GM20431 (cell line): ENCODE measurements around the gene KRCC1.

Experiments
- in situ Hi-C: fragments of 300-500 bp; cut with MseI, MboI; formaldehyde crosslinking; loops from one replicate; pipeline ENCODE4 v1.15.0; 2020; ENCODE audit warnings: low sequenced_read_pairs; ENCODE audit not compliant: unreplicated experiment

Gene KRCC1

DNA sequence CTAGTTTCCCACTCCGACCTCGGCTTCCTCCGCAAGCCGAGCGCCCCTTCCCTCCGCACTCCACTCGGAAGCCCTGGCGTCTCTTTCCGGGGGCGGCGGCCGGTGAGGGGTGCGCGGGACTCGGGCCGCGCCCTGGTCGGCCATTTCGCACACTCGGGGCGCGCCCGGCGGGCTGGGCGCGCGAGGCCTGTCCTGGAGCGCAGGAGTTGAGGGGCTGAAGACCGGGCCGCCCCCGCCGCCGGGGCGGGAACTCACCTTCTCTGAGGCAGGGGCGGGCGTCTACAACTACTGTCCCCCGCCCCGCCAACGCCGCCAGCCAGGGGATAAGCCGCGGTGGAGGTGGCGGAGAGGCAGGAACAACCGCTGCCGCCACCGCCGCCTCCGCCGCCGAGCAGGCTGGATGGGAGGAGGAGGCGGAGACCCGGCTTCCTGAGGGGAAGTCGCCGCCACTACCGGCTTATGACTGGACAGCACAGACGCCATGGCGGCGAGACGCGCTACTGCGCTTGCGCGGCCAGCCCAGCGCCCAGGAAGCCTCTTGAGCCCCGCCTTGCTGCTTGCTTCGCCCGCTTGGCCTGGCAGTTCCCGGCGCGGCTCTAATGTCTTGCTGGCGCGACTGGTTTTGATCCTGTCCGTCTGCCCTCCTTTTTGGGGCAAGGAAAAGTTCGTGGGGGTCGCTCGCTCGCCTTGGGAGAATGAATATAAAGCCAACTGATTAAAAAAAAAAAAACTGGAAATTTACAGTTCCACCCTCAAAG, at the start of gene KRCC1:
Gene KRCC1 (minus strand): TSS at position 413 of the 758 bp plus-strand sequence. CDS start 27,220 bp downstream, outside the sequence.
- in situ Hi-C loops = no loop called here

DNA sequence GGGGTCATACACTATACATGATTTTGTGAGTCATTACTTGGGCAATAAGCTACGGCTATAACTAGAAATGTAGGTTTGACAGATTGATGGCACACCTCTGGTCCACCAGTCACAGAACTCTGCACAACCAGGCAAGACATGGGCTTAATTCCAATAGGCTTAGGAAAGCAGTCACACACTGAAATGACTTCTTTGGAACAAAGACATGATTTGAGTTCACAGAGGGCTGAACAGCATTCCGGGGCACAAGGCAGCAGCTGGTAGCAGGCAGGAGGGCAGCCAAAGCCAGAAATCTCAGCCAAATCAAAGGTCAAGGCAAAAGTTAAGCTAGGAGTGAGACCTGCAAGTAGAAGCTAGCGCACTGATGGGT, 44.9 kb upstream of the KRCC1 start:
- in situ Hi-C loops = no loop called here

DNA sequence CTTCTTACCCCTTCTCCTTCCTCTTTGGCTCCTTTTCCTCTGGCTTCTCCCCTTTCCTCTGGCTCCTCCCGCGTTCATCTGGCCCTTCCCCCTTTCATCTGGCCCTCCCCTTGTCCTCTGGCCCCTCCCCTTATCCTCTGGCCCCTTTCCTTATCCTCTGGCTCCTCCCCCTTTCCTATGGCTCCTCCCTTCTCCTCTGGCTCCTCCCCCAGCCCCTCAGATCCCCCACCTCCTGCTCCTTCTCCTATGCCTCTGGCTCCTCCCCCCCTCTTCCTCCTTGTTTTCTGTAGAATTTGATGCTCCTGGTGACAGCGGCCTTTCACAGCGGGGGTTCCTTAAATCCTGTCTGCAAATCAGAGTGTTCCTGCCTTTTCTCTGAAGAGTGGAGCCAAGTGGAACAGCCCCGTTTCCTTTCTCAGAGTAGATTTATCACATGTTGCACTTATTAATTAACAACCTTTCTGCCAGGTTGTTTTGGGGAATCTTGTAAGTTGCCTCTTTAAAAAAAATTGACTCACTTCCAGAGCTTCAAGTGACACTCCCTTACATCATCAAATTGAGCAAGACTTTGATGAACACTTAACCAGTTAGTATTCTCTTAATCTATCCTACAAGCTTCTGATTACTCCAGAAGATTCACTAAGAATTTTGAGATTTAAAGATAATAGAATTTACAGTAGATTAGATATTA, 44.4 kb upstream of the KRCC1 start:
- in situ Hi-C loops = no loop called here

DNA sequence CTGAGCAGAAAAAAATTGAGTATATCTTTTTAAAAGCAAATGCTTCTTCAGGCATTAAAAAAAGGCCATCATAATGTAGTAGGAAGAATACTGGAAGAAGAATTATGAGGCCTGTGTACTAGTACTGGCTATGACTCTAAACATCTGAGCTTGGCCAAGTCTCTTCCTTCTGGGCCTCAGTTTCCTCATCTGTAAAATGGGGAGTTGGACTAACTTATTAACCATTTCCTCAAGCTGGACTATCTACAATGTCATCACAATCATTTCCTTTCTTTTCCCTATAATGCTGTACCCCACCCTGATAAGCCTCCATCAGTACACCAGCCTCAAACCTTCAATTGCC, 42.9 kb upstream of the KRCC1 start:
- in situ Hi-C loops = no loop called here

DNA sequence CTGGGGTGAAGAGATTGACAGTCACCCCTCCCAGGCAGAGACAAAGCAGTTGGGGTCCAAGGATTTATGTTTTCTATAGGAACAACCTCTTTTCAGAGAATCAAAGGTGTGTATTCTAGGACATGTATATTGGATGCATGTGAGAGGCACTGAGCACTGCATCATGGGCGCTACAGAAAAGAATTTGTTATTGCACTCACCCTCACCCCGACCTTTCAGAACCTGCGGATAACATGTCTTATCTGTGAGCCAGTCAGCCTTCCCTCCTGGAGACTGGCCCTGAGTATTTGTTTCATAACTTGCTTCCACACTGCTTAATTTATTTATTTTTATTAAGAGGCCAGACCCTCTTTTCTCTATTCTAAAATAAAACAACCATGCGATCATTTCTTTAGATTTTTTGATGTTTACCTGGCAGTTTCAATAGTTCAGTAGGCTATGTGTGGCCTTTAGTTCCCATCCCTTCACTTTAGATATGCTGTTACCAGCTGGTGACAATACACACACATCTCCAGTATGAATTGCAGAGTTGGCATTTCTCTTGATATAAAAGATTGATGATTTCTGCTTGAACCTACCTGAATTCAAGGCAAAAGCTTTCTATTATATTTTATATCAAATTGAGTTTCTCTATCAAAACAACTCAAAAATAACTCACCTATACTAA, 42.4 kb upstream of the KRCC1 start:
- in situ Hi-C loops = no loop called here

DNA sequence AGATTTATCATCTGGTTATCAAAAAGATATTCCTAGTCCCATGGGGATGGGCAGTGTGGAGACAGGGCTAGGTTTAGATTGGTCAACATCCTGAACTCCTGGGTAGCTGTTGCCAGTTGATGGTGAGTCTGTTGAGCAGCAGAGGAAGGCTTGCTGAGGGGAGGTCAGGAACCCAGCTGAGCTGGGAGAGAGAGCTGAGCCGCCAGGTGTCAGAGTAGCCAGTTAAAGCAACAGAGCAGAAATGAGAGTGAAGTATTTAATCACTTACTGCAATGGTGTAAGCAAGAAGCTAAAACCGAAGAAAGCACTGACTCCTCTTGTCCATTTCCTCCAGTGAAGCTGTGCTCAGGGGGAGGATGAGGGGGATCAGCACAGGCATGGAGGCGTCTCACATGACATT, 41.6 kb upstream of the KRCC1 start:
- in situ Hi-C loops = no loop called here

DNA sequence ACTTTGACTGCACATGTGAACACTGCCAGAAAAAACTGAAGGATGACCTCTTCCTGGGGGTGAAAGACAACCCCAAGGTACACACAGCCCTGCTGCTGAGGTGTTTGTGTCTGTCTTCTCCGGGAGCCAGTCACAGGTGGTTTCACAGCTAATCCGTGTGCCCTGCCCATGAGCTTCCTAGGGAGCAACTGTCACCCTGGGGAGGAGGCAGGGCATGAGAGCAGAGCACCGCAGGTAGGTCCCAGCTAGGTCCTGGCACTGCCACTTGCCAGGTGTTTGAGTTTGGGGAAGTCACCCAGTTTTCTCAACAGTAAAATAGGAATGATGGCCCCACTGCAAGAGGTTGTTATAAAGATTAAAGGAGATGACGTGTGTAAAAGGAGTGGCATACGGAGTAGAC, 41.1 kb upstream of the KRCC1 start:
- in situ Hi-C loops = no loop called here

DNA sequence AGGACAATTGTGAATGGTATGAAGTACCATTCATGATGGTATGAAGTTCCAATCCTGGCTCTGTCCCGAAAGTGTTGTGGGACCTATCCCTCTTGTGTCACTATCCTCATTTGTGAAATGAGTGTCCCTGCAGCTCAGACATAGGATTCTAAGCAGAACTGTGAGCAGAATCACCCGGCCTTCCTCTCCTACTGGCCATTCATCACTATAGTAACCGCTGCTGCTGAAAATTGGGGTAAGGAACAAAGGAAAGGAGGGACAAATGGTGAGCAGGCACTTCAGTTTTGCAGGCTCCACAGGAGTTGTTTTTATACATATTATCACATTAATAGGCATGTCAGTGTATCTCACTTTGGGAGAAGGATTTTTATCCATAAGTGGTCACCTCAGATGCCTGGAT, 39.4 kb upstream of the KRCC1 start:
- in situ Hi-C loops = no loop called here

DNA sequence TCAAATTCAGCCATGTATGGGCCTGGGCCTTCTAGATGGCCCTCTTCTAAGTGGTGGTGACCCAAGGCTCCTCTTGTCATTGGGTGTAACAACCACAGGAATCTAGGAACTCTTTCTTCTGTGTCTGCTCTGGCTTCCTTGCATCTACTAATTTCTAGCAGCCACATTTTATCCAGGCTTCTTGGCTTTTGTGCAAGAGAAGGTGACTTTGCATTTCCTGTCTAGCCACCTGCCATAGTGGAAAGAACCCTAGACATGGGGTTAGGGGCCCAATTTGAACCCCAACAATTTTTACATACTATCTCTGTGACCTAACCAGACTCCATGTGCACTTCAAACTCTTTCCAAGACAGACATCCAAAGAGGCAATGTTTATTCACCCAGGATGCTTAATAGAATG, 37.2 kb upstream of the KRCC1 start:
- in situ Hi-C loops = no loop called here

DNA sequence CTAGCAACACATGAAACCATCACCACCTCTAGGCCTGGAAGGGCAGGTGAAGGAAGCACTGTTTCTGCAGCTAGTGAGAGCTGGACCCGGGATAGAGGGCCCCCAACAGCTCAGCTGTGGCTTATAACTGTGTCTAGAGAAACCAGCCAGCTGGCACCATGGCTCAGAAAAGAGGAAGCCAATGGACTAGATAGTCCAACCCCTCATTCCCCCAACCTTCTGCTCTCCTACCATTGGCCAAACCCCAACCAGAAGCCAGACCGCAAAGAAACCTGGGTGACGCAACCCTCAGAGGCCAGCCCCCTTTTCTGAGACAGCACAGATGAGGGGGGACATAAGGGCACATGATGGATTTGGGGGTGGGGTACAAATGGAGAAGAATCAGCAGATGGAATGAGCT, 36.4 kb upstream of the KRCC1 start:
- in situ Hi-C loops = no loop called here

DNA sequence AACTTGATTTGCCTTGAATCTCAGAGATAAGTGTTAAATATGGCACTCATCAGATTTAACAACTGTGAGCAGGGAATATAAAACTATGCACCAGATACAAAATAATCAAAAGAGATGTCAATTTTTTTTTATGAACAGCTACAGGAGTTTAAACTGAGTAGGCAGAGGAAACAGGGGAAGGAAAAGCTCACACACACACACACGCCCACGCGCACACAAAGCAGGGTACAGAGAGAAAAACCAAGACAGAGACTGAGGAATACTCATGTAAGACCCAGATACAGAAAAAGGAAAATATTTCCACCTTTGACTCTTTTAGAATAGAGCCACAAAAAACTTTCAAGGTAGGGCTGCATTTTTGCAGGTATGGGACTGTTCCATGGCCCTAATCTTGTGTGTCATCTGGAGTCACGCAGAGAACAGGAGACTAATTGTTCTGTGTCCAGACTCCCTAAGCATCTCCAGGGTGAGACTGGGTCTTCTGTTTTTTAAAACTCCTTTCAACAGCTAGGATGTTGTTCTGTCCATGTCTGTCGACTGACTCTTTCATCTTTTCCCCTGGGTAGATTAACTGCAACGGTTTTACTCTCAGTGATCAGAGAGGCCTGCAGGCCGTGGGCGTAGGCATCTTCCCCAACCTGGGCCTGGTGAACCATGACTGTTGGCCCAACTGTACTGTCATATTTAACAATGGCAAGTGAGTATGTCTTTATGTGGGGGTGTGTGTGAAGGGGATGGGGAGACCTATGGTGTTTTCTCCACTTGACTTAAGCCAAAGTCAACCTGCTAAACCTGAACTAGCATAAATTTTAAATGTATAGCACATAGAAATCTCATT, 35.1 kb upstream of the KRCC1 start:
- in situ Hi-C loops = no loop called here

DNA sequence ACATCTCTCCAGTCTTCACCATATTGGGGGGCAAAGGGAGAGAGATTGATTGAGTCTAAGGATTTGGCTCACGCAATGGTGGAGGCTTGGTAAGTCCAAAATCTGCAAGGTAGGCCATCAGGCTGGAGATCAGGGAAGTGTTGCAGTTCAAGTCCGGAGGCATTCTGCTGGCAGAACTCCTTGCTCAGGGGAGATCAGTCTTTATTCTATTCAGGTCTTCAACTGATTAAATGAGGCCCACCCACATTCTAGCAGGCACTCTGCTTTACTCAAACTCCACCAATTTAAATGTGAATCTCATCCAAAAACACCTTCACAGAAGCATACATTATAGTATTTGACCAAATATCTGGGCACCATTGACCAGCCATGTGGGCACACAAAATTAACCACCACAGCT, 33.4 kb upstream of the KRCC1 start:
- in situ Hi-C loops = no loop called here

DNA sequence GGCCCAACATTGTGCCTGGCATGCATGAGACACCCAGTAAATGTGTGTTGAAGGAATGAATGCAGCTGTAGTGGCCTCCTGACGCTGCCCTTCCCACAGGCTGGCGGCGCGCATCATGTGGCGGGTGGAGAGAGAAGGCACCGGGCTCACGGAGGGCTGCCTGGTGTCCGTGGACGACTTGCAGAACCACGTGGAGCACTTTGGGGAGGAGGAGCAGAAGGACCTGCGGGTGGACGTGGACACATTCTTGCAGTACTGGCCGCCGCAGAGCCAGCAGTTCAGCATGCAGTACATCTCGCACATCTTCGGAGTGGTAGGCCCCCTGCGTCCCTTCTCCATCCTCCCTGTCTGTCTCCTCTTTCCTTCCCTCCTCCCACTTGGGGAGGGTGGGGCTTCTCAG, 32.2 kb upstream of the KRCC1 start:
- in situ Hi-C loops = no loop called here

DNA sequence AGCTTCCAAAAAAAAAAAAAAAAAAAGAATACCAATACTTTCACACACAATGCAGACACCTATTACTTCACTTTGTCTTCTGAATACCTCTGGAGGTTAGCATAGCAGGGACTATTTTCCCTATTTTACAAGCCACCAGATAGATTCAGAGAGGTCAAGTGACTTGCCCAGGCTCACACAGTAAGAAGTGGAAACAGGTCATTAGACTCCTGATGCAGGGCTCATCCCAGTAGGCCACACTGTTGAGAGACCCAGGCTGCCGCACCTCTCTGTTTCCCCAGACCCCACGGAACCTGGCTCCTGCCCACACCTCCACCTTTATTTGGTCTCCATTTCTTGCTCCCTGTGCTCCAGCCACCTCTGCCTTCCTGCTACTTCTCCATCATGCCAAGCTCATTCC, 31.5 kb upstream of the KRCC1 start:
- in situ Hi-C loops = no loop called here

DNA sequence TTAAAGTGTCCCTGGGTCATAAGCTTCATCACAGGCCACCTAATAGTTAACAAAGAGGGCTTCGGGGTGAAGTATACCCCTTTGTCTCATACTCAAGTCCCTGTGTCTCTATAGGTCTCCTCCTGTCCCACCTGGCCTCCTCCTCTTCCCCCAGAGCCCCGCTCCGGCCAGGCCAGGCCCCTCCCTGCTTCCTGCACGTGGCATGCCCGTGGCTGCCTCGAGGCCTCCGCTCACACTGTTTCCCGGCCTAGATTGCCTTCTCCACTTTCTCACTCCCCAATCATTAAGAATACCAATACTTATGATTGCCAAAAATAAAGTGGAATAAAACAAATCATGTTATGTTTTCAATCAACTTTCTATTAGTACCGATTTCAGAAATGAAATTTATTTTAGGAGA, 30.8 kb upstream of the KRCC1 start:
- in situ Hi-C loops = no loop called here

DNA sequence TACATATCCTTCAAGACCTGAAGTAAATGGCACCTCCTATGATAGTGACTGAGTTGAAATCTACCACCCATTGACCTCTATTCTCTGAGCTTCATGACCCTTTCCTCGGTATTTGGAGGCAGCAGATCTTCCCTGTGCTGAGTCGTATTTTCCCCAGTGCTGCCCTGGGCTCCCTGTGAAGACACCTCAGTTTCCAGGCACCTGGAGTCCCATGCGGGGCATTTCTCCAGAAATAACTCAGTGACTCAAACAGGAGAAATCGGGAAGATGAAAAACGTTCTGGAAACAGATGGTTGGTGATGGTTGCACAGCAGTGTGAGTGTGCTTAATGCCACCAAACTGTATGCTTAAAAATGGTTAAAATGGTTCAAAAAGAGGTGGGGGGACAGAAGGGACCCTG, 30.0 kb upstream of the KRCC1 start:
- in situ Hi-C loops = no loop called here

DNA sequence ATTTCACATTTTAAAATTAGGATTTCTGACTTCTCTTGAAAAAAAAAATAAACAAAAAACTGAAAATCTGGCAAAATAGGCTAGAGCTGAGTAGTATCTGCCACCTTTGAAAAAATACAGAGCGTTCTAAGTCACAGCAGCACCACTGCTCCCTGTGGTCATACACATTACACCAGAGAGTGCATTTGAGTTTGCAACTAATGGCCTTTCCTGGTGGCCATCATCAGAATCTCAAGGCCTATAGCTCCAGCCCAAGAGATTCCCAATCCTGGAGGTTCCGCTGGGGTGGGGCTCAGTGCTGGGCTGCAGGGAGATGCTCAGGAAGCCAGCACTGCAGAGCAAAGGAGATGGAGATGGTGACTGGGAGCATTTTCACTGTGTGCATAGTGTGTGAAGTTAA, 29.5 kb upstream of the KRCC1 start:
- in situ Hi-C loops = no loop called here

DNA sequence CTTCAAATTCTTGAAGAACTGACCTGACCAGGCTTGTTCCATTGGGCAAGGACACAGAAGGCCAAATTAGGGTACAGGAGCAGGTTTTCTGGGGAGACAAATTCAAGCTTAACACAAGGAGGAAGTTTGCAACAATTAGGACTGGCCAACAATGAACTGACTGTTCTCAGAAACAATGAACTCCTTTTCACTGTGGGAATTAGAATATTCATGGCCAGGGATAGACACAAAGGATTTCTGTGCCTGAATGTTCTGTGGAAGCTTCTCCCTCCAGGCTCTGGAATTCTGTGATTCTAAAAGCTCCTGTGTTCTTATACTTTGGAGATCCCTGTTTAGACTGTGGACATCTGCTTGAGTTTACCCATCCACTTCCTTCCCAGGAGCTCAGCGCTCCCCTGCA, 27.2 kb upstream of the KRCC1 start:
- in situ Hi-C loops = no loop called here

DNA sequence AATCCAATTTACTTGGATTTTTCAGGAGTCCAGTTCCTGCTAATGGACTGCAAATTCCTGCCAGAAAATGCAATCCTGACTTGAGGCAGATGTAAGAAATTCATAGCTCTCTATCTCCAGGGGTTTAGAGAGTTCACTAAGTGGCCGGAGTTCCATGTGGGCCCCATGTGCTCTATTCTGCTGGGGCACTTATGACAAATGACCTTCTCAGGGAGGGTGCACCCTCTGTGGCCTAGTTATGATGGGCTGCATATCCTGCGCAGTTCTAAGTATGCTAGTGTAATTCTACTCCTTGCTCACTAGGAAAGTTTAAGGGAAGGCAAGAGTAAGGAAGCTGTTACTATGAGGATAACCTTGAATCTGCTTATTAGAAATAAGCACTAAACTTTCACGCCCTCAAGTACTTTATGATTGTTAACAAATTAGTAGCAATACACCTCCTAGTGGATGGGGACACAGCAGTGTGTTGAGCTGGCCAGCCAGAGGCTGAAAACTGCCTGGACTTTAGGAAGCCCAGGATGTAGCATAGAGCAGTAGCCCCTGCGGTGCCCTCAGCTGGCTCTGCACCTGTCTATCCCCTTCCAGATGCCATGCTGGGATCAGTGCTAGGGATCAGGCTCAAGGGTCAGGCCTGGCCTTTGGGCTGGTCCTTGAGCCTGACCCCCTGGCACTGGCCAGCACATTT, 26.5 kb upstream of the KRCC1 start:
- in situ Hi-C loops = no loop called here

DNA sequence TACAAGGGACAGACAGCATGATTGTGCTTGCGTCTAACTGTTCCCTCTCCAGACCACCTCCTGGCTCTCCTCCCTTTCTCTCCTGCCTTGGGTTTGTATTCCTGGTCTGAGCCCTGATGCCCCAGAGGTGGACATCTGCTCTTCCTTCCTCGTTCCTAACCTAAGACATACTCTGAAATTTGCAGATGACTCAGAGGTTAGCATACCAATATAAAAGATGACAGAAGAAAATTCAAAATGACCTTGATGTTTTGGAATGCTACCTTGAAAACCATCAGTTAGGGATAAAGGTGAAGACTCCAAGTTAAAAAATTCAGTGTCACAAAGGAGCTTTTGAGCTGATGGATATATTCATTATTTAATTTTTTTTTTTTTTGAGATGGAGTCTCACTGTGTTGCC, 25.0 kb upstream of the KRCC1 start:
- in situ Hi-C loops = no loop called here
